Endothelial cell (in vitro differentiated cells): ENCODE results near the gene RPL27A. TPM values are rescaled to one million over a fixed set of nuclear protein-coding genes. Genes with fewer than 3 reads are reported as not detected.
A peak's percentile ranks its signal among the peaks of the same experiment; 100 is the strongest.

Experiments used
- DNase-seq: peaks from one replicate; pipeline ENCODE4 v3.0.0; 2021; ENCODE audit warnings: low spot score
- H3K27ac Mint-ChIP-seq: one replicate; pipeline ENCODE4 v1.8.0; 2021; ENCODE audit warnings: mixed read lengths, inconsistent platforms; ENCODE audit not compliant: unreplicated experiment
- H3K27me3 Mint-ChIP-seq: one replicate; pipeline ENCODE4 v1.8.0; 2021; ENCODE audit warnings: mild to moderate bottlenecking, moderate library complexity, mixed read lengths, inconsistent platforms; ENCODE audit not compliant: unreplicated experiment
- H3K36me3 Mint-ChIP-seq: one replicate; pipeline ENCODE4 v1.8.0; 2021; ENCODE audit warnings: mild to moderate bottlenecking, low read depth, mixed read lengths, inconsistent platforms; ENCODE audit not compliant: unreplicated experiment
- H3K4me1 Mint-ChIP-seq: one replicate; pipeline ENCODE4 v1.8.0; 2021; ENCODE audit warnings: mild to moderate bottlenecking, mixed read lengths, inconsistent platforms; ENCODE audit not compliant: unreplicated experiment
- H3K4me3 Mint-ChIP-seq: one replicate; pipeline ENCODE4 v1.8.0; 2021; ENCODE audit warnings: mild to moderate bottlenecking, mixed read lengths, inconsistent platforms; ENCODE audit not compliant: unreplicated experiment
- H3K9me3 Mint-ChIP-seq: one replicate; pipeline ENCODE4 v1.8.0; 2021; ENCODE audit warnings: mixed read lengths, inconsistent platforms; ENCODE audit not compliant: unreplicated experiment
- total RNA-seq: library from RNA; stranded (reverse); fragmentation: NEBNext Ultra II Directional; extraction: Animal tissue kit (Norgen Biotek cat#: 25700); gene quantifications from one replicate; pipeline ENCODE4 v1.2.1, GENCODE V29; 2021; ENCODE audit not compliant: unreplicated experiment
- TF ChIP-seq, protein P1 (sequence below): fragments of 200-600 bp; sonication (generic); IDR thresholded peaks from one replicate; pipeline ENCODE4 v1.5.0; 2021; ENCODE audit warnings: antibody characterized with exemption; ENCODE audit not compliant: unreplicated experiment

The RPL27A gene
- total RNA-seq, 1 donor from 2014 or later, result 1,456 TPM

DNA sequence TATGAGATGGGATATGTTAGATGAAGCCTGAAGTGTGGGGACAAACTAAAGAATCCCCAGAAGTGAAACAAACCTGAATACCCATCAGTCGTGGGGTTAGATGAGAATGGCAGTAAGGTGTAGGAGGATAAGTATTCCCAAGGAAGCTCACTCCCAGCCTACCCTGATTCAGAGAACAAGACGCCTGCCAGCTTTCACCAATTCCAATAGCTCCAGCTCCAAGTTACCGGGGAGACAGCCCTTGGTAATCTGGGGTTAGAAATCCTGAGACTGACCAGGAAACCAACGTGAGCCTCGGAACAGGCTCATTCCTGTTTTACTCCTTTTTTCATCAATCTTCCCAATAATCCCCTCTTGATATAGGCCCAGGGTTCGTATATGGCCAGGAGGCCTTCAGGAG is 46.5 kb downstream of the RPL27A start:
- TF ChIP-seq, protein P1, sequence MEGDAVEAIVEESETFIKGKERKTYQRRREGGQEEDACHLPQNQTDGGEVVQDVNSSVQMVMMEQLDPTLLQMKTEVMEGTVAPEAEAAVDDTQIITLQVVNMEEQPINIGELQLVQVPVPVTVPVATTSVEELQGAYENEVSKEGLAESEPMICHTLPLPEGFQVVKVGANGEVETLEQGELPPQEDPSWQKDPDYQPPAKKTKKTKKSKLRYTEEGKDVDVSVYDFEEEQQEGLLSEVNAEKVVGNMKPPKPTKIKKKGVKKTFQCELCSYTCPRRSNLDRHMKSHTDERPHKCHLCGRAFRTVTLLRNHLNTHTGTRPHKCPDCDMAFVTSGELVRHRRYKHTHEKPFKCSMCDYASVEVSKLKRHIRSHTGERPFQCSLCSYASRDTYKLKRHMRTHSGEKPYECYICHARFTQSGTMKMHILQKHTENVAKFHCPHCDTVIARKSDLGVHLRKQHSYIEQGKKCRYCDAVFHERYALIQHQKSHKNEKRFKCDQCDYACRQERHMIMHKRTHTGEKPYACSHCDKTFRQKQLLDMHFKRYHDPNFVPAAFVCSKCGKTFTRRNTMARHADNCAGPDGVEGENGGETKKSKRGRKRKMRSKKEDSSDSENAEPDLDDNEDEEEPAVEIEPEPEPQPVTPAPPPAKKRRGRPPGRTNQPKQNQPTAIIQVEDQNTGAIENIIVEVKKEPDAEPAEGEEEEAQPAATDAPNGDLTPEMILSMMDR, result no peak
- no peak overlapping the region for H3K4me3 Mint-ChIP-seq
- H3K27me3 Mint-ChIP-seq, result peaks cover 11% of the 10 kb centered on the region
- H3K27ac Mint-ChIP-seq, result no peak overlapping the region
- no peak for DNase-seq
- H3K9me3 Mint-ChIP-seq, result no peaks in the 10 kb centered on the region
- peaks cover 27% of the 10 kb centered on the region for H3K36me3 Mint-ChIP-seq
- H3K4me1 Mint-ChIP-seq, result peaks cover 32% of the 10 kb centered on the region

DNA sequence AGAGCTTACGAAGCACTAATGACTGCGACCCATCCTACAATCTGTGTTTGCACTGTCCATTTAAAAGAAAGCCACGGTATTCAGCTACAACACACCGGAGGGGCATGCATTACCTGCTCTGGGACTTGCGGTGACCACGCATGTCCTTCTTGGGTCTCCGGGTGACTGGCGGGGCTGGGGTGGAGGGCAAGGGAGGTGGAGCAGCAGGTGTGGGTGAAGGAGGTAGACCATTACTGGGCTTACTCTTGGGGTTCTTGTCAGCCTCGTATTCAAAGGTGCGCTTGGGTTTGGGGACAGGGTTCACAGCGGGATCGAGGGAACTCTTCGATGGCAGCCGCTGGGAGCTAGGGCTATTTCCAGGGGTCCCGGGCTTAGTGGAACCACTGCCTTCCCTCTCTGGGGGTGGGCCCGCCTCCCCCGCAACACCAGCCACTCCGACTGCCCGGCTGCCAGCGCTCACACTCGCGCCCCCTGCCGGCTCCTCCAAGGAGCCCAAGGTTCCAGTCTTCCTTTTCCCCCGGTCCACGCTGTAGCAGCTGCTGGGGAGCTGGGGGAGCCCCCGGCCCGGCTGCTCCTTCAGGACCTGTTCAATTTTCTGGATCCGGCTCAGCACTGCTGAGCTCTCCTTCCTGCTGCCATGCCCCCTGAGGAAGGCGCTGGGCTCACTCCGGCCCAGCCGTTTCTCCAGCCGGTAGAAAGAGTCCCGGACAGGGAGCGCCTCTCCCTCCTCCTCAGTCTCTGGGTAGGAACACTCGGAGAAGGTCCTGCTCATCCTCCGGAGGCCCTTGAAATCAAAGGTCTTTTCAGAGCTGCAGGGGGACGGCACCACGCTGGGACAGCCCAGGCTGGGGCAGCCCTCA is 47.5 kb downstream of the RPL27A start:
- Mint-ChIP-seq H3K27ac (peak overlapping the region; percentile 43), H3K4me3 (no peak overlapping the region), H3K9me3 (no peaks in the 10 kb centered on the region), H3K36me3 (peaks cover 24% of the 10 kb centered on the region), H3K4me1 (peaks cover 23% of the 10 kb centered on the region), H3K27me3 (peaks cover 8% of the 10 kb centered on the region)
- DNase-seq, result no peak
- TF ChIP-seq, protein P1, result no peak

DNA sequence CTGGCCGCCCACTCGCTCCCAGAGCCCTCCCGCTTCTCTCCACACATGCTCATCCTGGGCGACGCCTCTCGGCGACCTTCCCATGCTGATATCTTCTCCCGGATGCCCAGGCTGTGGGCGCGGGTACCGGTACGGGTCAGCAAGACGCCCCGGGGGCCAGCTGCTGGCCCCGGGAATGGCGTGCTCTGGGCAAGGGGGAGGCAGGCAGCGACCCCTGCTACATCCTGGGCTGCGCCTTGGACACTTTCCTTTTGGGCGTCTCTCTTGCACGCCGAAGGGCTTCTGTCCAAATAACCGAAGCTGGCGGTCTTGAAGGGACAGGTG is 48.1 kb downstream of the RPL27A start:
- no peak for DNase-seq
- Mint-ChIP-seq H3K36me3 (peaks cover 24% of the 10 kb centered on the region), H3K27ac (no peak overlapping the region), H3K4me3 (no peak overlapping the region), H3K27me3 (peaks cover 8% of the 10 kb centered on the region), H3K9me3 (no peaks in the 10 kb centered on the region), H3K4me1 (peaks cover 23% of the 10 kb centered on the region)
- TF ChIP-seq, protein P1, result no peak

DNA sequence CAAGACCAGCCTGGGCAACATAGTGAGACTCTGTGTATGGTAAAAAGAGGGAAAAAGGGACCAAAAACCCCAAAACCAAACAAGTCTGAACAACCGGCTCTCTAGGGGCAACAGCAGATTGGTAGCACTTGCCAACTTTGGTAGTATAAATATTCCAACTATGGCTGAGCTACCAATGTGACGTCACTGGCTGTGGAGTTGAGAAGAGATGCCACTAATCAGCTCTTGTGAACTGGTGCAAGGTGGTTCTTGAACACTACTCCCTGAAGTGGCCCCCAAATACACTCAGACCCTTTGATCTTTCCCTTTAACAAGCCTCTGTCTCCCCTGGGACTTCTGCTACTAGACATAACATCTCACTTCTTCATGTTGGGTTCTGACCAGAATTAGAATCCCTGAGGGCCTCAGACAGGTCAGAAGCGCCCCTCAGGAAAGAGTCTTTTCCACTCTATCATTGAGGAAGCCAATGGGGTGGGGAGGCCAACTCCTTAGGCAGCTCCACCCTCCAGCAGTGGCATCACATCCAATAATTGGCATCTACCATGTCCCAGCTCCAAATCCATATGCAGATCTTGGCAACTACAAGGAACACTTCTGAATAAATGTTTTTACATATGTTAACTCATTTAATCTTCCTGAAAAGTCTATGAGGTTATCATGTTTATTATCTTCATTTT is 49.2 kb downstream of the RPL27A start:
- Mint-ChIP-seq H3K27ac (no peak overlapping the region), H3K4me3 (peak overlapping the region; percentile 29), H3K36me3 (peaks cover 24% of the 10 kb centered on the region), H3K9me3 (no peaks in the 10 kb centered on the region), H3K27me3 (peaks cover 8% of the 10 kb centered on the region), H3K4me1 (peaks cover 23% of the 10 kb centered on the region)
- no peak for DNase-seq
- TF ChIP-seq, protein P1, result no peak

DNA sequence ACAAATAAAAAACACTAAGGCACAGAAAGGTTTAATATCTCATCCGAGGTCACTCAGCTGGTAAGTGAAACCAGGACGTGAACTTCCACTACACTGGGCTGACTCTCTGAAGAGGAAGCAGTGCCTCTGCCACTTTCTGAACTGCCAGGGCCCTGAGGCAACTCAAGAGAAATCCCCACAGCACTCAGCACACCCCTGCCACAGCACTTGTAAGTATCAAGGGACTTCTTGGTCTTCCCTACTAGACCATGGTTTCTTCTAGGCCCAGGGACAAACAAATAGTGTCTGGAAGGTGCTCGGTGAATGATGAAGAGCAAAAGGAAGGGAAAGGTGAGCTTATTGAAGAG is 49.7 kb downstream of the RPL27A start:
- Mint-ChIP-seq H3K4me3 (no peak overlapping the region), H3K27ac (no peak overlapping the region), H3K9me3 (no peaks in the 10 kb centered on the region)

More for the DNA sequence above, 49.7 kb downstream of the RPL27A start:
- H3K27me3 Mint-ChIP-seq, result peaks cover 8% of the 10 kb centered on the region
- H3K36me3 Mint-ChIP-seq, result peaks cover 24% of the 10 kb centered on the region
- no peak for DNase-seq
- H3K4me1 Mint-ChIP-seq, result peaks cover 23% of the 10 kb centered on the region
- TF ChIP-seq, protein P1, result no peak
